Lower leg skin (tissue), 3 donors: Measurements from ENCODE around the gene EGR2.

Experiments used
- POLR2A ChIP-seq, 2 donors: fragments of 450-650 bp; IDR thresholded peaks; one replicate each; pipeline ENCODE4 v1.6.1; 2016 to 2017; ENCODE audit warnings: antibody characterized with exemption in 2 of 2, mild to moderate bottlenecking in 1 of 2, moderate library complexity in 1 of 2
- TF ChIP-seq, protein P1 (sequence below), 3 donors: fragments of 450-650 bp; IDR thresholded peaks; one replicate each; pipeline ENCODE4 v1.5.1; 2016; ENCODE audit warnings: antibody characterized with exemption in 3 of 3, mild to moderate bottlenecking in 3 of 3, moderate library complexity in 2 of 3

DNA sequence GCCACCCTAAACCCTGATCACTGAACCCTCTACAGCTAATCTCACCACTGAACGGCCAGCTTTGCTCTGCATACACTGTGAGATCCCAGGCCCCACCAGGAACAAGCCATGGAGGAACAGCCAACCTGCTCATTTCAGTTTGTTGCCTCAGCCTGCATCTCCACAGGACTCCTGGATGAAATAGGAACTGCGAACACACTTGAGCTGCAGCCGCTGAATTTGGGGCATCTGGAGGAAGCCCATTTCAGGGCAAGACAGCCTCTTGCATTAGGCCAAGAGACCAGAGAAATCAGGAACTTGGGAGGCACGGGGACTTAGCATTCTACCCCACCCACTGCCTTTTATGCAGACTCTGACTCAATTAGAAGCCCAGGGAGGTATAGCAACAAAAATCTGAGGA, 14.5 kb upstream of the EGR2 start:
- TF ChIP-seq, protein P1, sequence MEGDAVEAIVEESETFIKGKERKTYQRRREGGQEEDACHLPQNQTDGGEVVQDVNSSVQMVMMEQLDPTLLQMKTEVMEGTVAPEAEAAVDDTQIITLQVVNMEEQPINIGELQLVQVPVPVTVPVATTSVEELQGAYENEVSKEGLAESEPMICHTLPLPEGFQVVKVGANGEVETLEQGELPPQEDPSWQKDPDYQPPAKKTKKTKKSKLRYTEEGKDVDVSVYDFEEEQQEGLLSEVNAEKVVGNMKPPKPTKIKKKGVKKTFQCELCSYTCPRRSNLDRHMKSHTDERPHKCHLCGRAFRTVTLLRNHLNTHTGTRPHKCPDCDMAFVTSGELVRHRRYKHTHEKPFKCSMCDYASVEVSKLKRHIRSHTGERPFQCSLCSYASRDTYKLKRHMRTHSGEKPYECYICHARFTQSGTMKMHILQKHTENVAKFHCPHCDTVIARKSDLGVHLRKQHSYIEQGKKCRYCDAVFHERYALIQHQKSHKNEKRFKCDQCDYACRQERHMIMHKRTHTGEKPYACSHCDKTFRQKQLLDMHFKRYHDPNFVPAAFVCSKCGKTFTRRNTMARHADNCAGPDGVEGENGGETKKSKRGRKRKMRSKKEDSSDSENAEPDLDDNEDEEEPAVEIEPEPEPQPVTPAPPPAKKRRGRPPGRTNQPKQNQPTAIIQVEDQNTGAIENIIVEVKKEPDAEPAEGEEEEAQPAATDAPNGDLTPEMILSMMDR (IDR thresholded peaks at IDR 0.05), result no peak
- no peak for TF ChIP-seq POLR2A (IDR thresholded peaks at IDR 0.05)
